Measurements from ENCODE around the gene CCDC146. TPM values are rescaled to one million over a fixed set of nuclear protein-coding genes. Genes with fewer than 3 reads are reported as not detected.
"Not testable (repeated sequence)": the region's sequence is repeated elsewhere in the genome, so short reads cannot be mapped to it uniquely, and the experiment has no call there.

The CCDC146 gene
- total RNA-seq, 1 experiment from 2014 or later: 0.72 TPM

DNA sequence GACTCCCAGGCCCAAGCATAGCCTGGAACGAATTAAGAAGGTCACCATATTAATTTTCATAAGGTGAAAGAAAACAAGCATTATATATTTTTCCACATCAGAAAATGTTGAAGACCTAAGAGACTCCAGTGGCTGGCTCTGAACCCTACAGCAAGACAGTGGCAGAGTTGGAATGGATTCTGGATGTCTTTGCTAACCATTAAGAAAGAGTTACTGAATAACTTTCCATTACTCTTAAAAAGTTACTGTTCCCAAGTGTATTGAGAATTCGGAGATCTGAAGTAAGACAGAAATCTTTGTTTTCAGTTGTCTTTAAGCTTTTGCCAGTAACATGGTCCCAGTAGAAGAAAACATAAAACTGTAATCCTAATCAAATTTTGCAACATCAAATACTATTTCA lies 30.1 kb upstream of the CCDC146 start:
- H3K9me3 Mint-ChIP-seq: peaks cover 16 to 17% of the 10 kb centered on the region in 2 experiments
- not testable (repeated sequence) for H3K18ac ChIP-seq (ENCODE audit: insufficient read length, low read depth, low read length); H2AK5ac ChIP-seq (ENCODE audit: insufficient read length, low read length); H3K56ac ChIP-seq (ENCODE audit: insufficient read length, low read depth, low read length); H3K9me3 ChIP-seq (ENCODE audit: control insufficient read depth, low read depth, low read length); H3K4me2 ChIP-seq (ENCODE audit: insufficient read depth, insufficient read length, low read length); H4K8ac ChIP-seq (replicated peaks; ENCODE audit: insufficient read length, low read depth, low read length); H3K27me3 Mint-ChIP-seq (ENCODE audit: low read depth); H2BK5ac ChIP-seq (ENCODE audit: insufficient read length, low read length); H3K14ac ChIP-seq (ENCODE audit: insufficient read depth, low read length); H3K23ac ChIP-seq (ENCODE audit: insufficient read length, low read depth, low read length); H4K20me1 ChIP-seq (ENCODE audit: control insufficient read depth, insufficient read depth, insufficient read length); H3K4me1 Mint-ChIP-seq; DNase-seq; H2BK15ac ChIP-seq (ENCODE audit: low read depth, low read length); H3K4ac ChIP-seq (ENCODE audit: low read depth, low read length); H2BK20ac ChIP-seq (ENCODE audit: low read depth, low read length, poor library complexity, severe bottlenecking); H2BK120ac ChIP-seq (ENCODE audit: low read depth, low read length, poor library complexity, severe bottlenecking); H4K5ac ChIP-seq (ENCODE audit: insufficient read length, low read depth, low read length); H3K27ac ChIP-seq (ENCODE audit: insufficient read length, low read depth, low read length); H3K79me1 ChIP-seq (ENCODE audit: insufficient read depth, low read depth, low read length, poor library complexity, severe bottlenecking); H3K27ac Mint-ChIP-seq; H3K27me3 ChIP-seq (ENCODE audit: insufficient read depth, low read length); H3K9ac ChIP-seq (ENCODE audit: extremely low read depth, insufficient read length, low read length); H3K4me3 Mint-ChIP-seq; H3K23me2 ChIP-seq (ENCODE audit: insufficient read length, low read depth, low read length, poor library complexity, severe bottlenecking); H4K91ac ChIP-seq (ENCODE audit: insufficient read length, low read depth, low read length); H2AFZ ChIP-seq (ENCODE audit: low read length); H3T11ph ChIP-seq (ENCODE audit: low read length); H3K79me2 ChIP-seq (ENCODE audit: insufficient read depth, low read length); H3K4me1 ChIP-seq (ENCODE audit: insufficient read depth, low read length); H2BK12ac ChIP-seq (ENCODE audit: insufficient read length, low read depth, low read length)
- WGBS (ENCODE audit: extremely low coverage, insufficient read length, low lambda C conversion rate): no CpG with 5 or more reads among the region's 2 CpGs
- H3K36me3 Mint-ChIP-seq (ENCODE audit: insufficient read depth in 1 of 3, low read depth in 3 of 3): peaks cover 14 to 24% (median 23%) of the 10 kb centered on the region in 3 experiments

DNA sequence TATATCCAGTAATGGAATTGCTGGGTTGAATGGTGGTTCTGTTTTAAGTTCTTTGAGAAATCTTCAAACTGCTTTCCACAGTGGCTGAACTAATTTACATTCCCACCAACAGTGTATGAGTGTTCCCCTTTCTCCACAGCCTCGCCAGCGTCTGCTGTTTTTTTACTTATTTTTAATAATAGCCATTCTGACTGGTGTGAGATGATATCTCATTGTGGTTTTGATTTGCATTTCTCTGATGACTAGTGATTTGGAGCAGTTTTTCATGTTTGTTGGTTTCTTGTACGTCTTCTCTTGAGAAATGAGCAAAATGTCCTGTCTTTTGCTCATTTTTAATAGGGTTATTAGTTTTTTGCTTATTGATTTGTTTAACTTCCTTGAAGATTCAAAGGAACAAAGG lies 21.9 kb upstream of the CCDC146 start:
- H4K8ac ChIP-seq (replicated peaks; ENCODE audit: insufficient read length, low read depth, low read length); H3K27me3 Mint-ChIP-seq (ENCODE audit: low read depth); H3K9me3 ChIP-seq (ENCODE audit: control insufficient read depth, low read depth, low read length); H3K4me3 Mint-ChIP-seq; H3K56ac ChIP-seq (ENCODE audit: insufficient read length, low read depth, low read length); H3K23me2 ChIP-seq (ENCODE audit: insufficient read length, low read depth, low read length, poor library complexity, severe bottlenecking); H2AFZ ChIP-seq (ENCODE audit: low read length); DNase-seq; H2BK15ac ChIP-seq (ENCODE audit: low read depth, low read length); H3K14ac ChIP-seq (ENCODE audit: insufficient read depth, low read length); H3K27me3 ChIP-seq (ENCODE audit: insufficient read depth, low read length); H4K91ac ChIP-seq (ENCODE audit: insufficient read length, low read depth, low read length); H3K79me1 ChIP-seq (ENCODE audit: insufficient read depth, low read depth, low read length, poor library complexity, severe bottlenecking); H3K36me3 Mint-ChIP-seq (ENCODE audit: insufficient read depth in 1 of 3, low read depth in 3 of 3); H3K79me2 ChIP-seq (ENCODE audit: insufficient read depth, low read length); H2AK5ac ChIP-seq (ENCODE audit: insufficient read length, low read length); H3K18ac ChIP-seq (ENCODE audit: insufficient read length, low read depth, low read length); H2BK120ac ChIP-seq (ENCODE audit: low read depth, low read length, poor library complexity, severe bottlenecking); H2BK20ac ChIP-seq (ENCODE audit: low read depth, low read length, poor library complexity, severe bottlenecking); H2BK12ac ChIP-seq (ENCODE audit: insufficient read length, low read depth, low read length); H3K4me1 Mint-ChIP-seq; H4K5ac ChIP-seq (ENCODE audit: insufficient read length, low read depth, low read length); H3K27ac Mint-ChIP-seq; H4K20me1 ChIP-seq (ENCODE audit: control insufficient read depth, insufficient read depth, insufficient read length); H3K27ac ChIP-seq (ENCODE audit: insufficient read length, low read depth, low read length); H2BK5ac ChIP-seq (ENCODE audit: insufficient read length, low read length); H3K9me3 Mint-ChIP-seq; H3K4me1 ChIP-seq (ENCODE audit: insufficient read depth, low read length); H3K4me2 ChIP-seq (ENCODE audit: insufficient read depth, insufficient read length, low read length); H3K4ac ChIP-seq (ENCODE audit: low read depth, low read length); H3K23ac ChIP-seq (ENCODE audit: insufficient read length, low read depth, low read length); H3T11ph ChIP-seq (ENCODE audit: low read length); H3K9ac ChIP-seq (ENCODE audit: extremely low read depth, insufficient read length, low read length): not testable (repeated sequence)
- no CpG with 5 or more reads among the region's 3 CpGs for WGBS (ENCODE audit: extremely low coverage, insufficient read length, low lambda C conversion rate)

All from H9 (cell line).